Activated naive CD8-positive, alpha-beta T cell treated with anti-CD3 and anti-CD28 coated beads, Interleukin-2, amount 10 ng/mL, durations not matched to agents 7 days and 5 days (primary cell): ENCODE measurements around the gene NRAP. TPM values are rescaled to one million over a fixed set of nuclear protein-coding genes. Genes with fewer than 3 reads are reported as not detected.

Experiments used
- ATAC-seq: fragments of 150-1000 bp; cut with Tn5 transposase; one replicate; pipeline ENCODE4 v1.10.0; 2021; ENCODE audit warnings: low read depth, moderate library complexity
- POLR2A ChIA-PET: fragments of 350-600 bp; sonication (Branson Sonifier 250); formaldehyde crosslinking; loops from one replicate; lab custom pipeline; 2021; ENCODE audit warnings: antibody characterized with exemption; lab: Charles Lee
- DNase-seq: peaks from one replicate; pipeline ENCODE4 v3.0.0; 2021
- H3K27ac Mint-ChIP-seq: one replicate; pipeline ENCODE4 v1.8.0; 2022; ENCODE audit warnings: mild to moderate bottlenecking, mixed read lengths
- H3K27me3 Mint-ChIP-seq: one replicate; pipeline ENCODE4 v1.8.0; 2022; ENCODE audit warnings: mild to moderate bottlenecking, moderate library complexity, mixed read lengths
- H3K36me3 Mint-ChIP-seq: one replicate; pipeline ENCODE4 v1.8.0; 2021; ENCODE audit warnings: mild to moderate bottlenecking, mixed read lengths
- H3K4me1 Mint-ChIP-seq: one replicate; pipeline ENCODE4 v1.8.0; 2021; ENCODE audit warnings: mixed read lengths
- H3K4me3 Mint-ChIP-seq: one replicate; pipeline ENCODE4 v1.8.0; 2022; ENCODE audit warnings: mild to moderate bottlenecking, moderate library complexity, mixed read lengths
- H3K9me3 Mint-ChIP-seq: one replicate; pipeline ENCODE4 v1.8.0; 2021; ENCODE audit warnings: mixed read lengths
- total RNA-seq, 2 experiments: library from RNA; stranded (reverse); gene quantifications; one replicate each; pipeline ENCODE4 v1.2.3, GENCODE V29; 2021

Gene NRAP
- not detected for total RNA-seq

GRCh38 chr10:113663908-113664307 lies at the start of gene NRAP:
Gene NRAP, minus strand, starts transcription at chr10:113664041. Its CDS starts 159 bp downstream, at chr10:113663882.
- POLR2A ChIA-PET: no interaction called here
- Mint-ChIP-seq H3K4me3 (no peak within 1 kb of the TSS), H3K27ac (no peak within 1 kb of the TSS), H3K4me1 (peaks cover 14% of the 10 kb centered on the region), H3K9me3 (peaks cover 5% of the 10 kb centered on the region), H3K36me3 (peaks cover 3% of the 10 kb centered on the region), H3K27me3 (peaks cover 18% of the 10 kb centered on the region)
- no peak for DNase-seq
- ATAC-seq: no peak

GRCh38 chr10:113713640-113713982 lies 49.8 kb upstream of the NRAP start:
- Mint-ChIP-seq H3K36me3 (peaks cover 51% of the 10 kb centered on the region), H3K27me3 (no peaks in the 10 kb centered on the region), H3K27ac (no peak overlapping the region), H3K4me1 (peaks cover 15% of the 10 kb centered on the region), H3K9me3 (peaks cover 2% of the 10 kb centered on the region), H3K4me3 (no peak overlapping the region)
- POLR2A ChIA-PET: no interaction called here
- ATAC-seq (no peak), DNase-seq (no peak)

- ATAC-seq (no peak), DNase-seq (no peak)
- Mint-ChIP-seq H3K27me3 (no peaks in the 10 kb centered on the region), H3K9me3 (peaks cover 2% of the 10 kb centered on the region), H3K4me3 (no peak overlapping the region), H3K36me3 (peaks cover 48% of the 10 kb centered on the region), H3K4me1 (peaks cover 17% of the 10 kb centered on the region), H3K27ac (no peak overlapping the region)
- POLR2A ChIA-PET: no interaction called here
Measured at GRCh38 chr10:113712755-113713639, 49.2 kb upstream of the NRAP start.

GRCh38 chr10:113712024-113712423 lies 48.2 kb upstream of the NRAP start:
- POLR2A ChIA-PET: no interaction called here
- peaks cover 22% of the 10 kb centered on the region for H3K4me1 Mint-ChIP-seq
- no peak for ATAC-seq
- no peak overlapping the region for H3K4me3 Mint-ChIP-seq
- H3K9me3 Mint-ChIP-seq: peaks cover 2% of the 10 kb centered on the region
- no peaks in the 10 kb centered on the region for H3K27me3 Mint-ChIP-seq
- peaks cover 46% of the 10 kb centered on the region for H3K36me3 Mint-ChIP-seq
- no peak for DNase-seq
- no peak overlapping the region for H3K27ac Mint-ChIP-seq

GRCh38 chr10:113711142-113711541 lies 47.3 kb upstream of the NRAP start:
- no peaks in the 10 kb centered on the region for H3K27me3 Mint-ChIP-seq
- peaks cover 2% of the 10 kb centered on the region for H3K9me3 Mint-ChIP-seq
- POLR2A ChIA-PET: no interaction called here
- peaks cover 27% of the 10 kb centered on the region for H3K4me1 Mint-ChIP-seq
- ATAC-seq: no peak
- no peak overlapping the region for H3K27ac Mint-ChIP-seq
- no peak for DNase-seq
- peaks cover 42% of the 10 kb centered on the region for H3K36me3 Mint-ChIP-seq
- no peak overlapping the region for H3K4me3 Mint-ChIP-seq

GRCh38 chr10:113709221-113709838 lies 45.5 kb upstream of the NRAP start:
- Mint-ChIP-seq H3K4me3 (no peak overlapping the region), H3K36me3 (peaks cover 28% of the 10 kb centered on the region)
- POLR2A ChIA-PET: no interaction called here

GRCh38 chr10:113708640-113709039 lies 44.8 kb upstream of the NRAP start:
- Mint-ChIP-seq H3K36me3 (peaks cover 21% of the 10 kb centered on the region), H3K27ac (peak overlapping the region; percentile 34), H3K27me3 (no peaks in the 10 kb centered on the region), H3K4me3 (no peak overlapping the region), H3K9me3 (no peaks in the 10 kb centered on the region), H3K4me1 (peaks cover 25% of the 10 kb centered on the region)
- DNase-seq: no peak
- POLR2A ChIA-PET: no interaction called here
- no peak for ATAC-seq

More at GRCh38 chr10:113709221-113709838, 45.5 kb upstream of the NRAP start:
- DNase-seq: no peak
- H3K27ac Mint-ChIP-seq: no peak overlapping the region
- H3K9me3 Mint-ChIP-seq: no peaks in the 10 kb centered on the region
- no peak for ATAC-seq
- no peaks in the 10 kb centered on the region for H3K27me3 Mint-ChIP-seq
- H3K4me1 Mint-ChIP-seq: peaks cover 25% of the 10 kb centered on the region

- Mint-ChIP-seq H3K27me3 (no peaks in the 10 kb centered on the region), H3K27ac (no peak overlapping the region), H3K4me1 (peaks cover 25% of the 10 kb centered on the region), H3K9me3 (no peaks in the 10 kb centered on the region), H3K4me3 (no peak overlapping the region), H3K36me3 (peaks cover 13% of the 10 kb centered on the region)
- POLR2A ChIA-PET: no interaction called here
- ATAC-seq: no peak
- no peak for DNase-seq
Measured at GRCh38 chr10:113706623-113707022, 42.8 kb upstream of the NRAP start.

- Mint-ChIP-seq H3K36me3 (peaks cover 15% of the 10 kb centered on the region), H3K9me3 (no peaks in the 10 kb centered on the region), H3K4me1 (peaks cover 25% of the 10 kb centered on the region), H3K27ac (no peak overlapping the region), H3K4me3 (no peak overlapping the region), H3K27me3 (no peaks in the 10 kb centered on the region)
- POLR2A ChIA-PET: no interaction called here
- ATAC-seq (no peak), DNase-seq (no peak)
Measured at GRCh38 chr10:113705344-113705652, 41.5 kb upstream of the NRAP start.

- no peak overlapping the region for H3K27ac Mint-ChIP-seq
- POLR2A ChIA-PET: no interaction called here
- H3K4me3 Mint-ChIP-seq: no peak overlapping the region
- no peaks in the 10 kb centered on the region for H3K27me3 Mint-ChIP-seq
- no peaks in the 10 kb centered on the region for H3K9me3 Mint-ChIP-seq
- peaks cover 13% of the 10 kb centered on the region for H3K36me3 Mint-ChIP-seq
- H3K4me1 Mint-ChIP-seq: peaks cover 23% of the 10 kb centered on the region
- DNase-seq: no peak
- ATAC-seq: no peak
Measured at GRCh38 chr10:113704637-113705343, 40.9 kb upstream of the NRAP start.

GRCh38 chr10:113697595-113697994 lies 33.8 kb upstream of the NRAP start:
- H3K4me3 Mint-ChIP-seq: no peak overlapping the region
- POLR2A ChIA-PET: no interaction called here
- peaks cover 4% of the 10 kb centered on the region for H3K4me1 Mint-ChIP-seq
- ATAC-seq (no peak), DNase-seq (no peak)
- no peak overlapping the region for H3K27ac Mint-ChIP-seq
- no peaks in the 10 kb centered on the region for H3K27me3 Mint-ChIP-seq
- H3K9me3 Mint-ChIP-seq: peaks cover 15% of the 10 kb centered on the region
- peaks cover 63% of the 10 kb centered on the region for H3K36me3 Mint-ChIP-seq

GRCh38 chr10:113695691-113696090 lies 31.9 kb upstream of the NRAP start:
- H3K9me3 Mint-ChIP-seq: peaks cover 16% of the 10 kb centered on the region
- no peak for DNase-seq
- H3K36me3 Mint-ChIP-seq: peaks cover 75% of the 10 kb centered on the region
- no peak overlapping the region for H3K4me3 Mint-ChIP-seq
- POLR2A ChIA-PET: no interaction called here
- no peak overlapping the region for H3K27ac Mint-ChIP-seq
- no peaks in the 10 kb centered on the region for H3K27me3 Mint-ChIP-seq
- peaks cover 4% of the 10 kb centered on the region for H3K4me1 Mint-ChIP-seq
- no peak for ATAC-seq

- POLR2A ChIA-PET: no interaction called here
- ATAC-seq (no peak), DNase-seq (no peak)
- H3K4me3 Mint-ChIP-seq: no peak overlapping the region
- no peaks in the 10 kb centered on the region for H3K27me3 Mint-ChIP-seq
- peaks cover 21% of the 10 kb centered on the region for H3K9me3 Mint-ChIP-seq
- H3K36me3 Mint-ChIP-seq: peaks cover 84% of the 10 kb centered on the region
- peaks cover 19% of the 10 kb centered on the region for H3K4me1 Mint-ChIP-seq
- no peak overlapping the region for H3K27ac Mint-ChIP-seq
Measured at GRCh38 chr10:113693348-113693747, 29.5 kb upstream of the NRAP start.
